Measurements from ENCODE around the gene CCDC167. TPM values are rescaled to one million over a fixed set of nuclear protein-coding genes. Genes with fewer than 3 reads are reported as not detected.

The CCDC167 gene
- total and polyA plus RNA-seq, 10 of the 15 experiments (the other 5 are each of a cell fraction or from before 2014, with no cell fraction given), result 74.9 to 380 (median 137) TPM

DNA sequence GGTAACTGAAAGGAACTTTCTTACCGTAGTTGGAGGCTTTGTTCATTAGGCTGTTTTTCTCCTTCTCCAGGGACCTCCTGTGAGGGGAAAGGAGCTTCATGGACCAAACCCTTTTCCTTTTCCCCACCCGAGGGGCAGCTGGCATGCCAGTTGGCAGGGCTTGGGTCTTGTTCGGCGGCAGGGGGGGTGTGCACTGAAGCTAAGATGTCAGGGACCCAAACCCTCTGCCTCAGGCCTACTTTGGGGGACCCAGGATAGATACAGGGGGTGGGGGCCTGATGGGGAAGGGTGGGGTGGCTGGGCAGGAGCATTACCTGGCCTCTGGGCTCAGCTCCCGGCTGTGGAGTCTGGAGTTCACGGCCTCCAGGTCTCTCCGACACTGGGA lies 14.9 kb downstream of the CCDC167 start:
- no peak for DNase-seq (ENCODE audit: low read depth, low spot score)
- H3K9ac ChIP-seq (ENCODE audit: control insufficient read depth, insufficient read depth, low read length), result no peak overlapping the region
- no peak overlapping the region for H2AFZ ChIP-seq (ENCODE audit: control insufficient read depth, low read depth, low read length)
- in situ Hi-C loops (cut with MboI) (loop anchor here (5.0 kb wide), 1 partner anchor 208 kb away; no protein-coding TSS in a partner anchor), intact Hi-C loops (cut with micrococcal nuclease; ENCODE audit: unreplicated experiment) (loop anchor here (1.0 to 5.0 kb wide), 4 partner anchors 53 to 208 kb away; no protein-coding TSS in a partner anchor)
- H3K4me3 ChIP-seq, result no peak overlapping the region
- peaks cover 14% of the 10 kb centered on the region for H3K4me1 ChIP-seq (ENCODE audit: control insufficient read depth, insufficient read depth, low read length)
- ChIA-PET POLR2A (interaction anchor here (0.7 to 1.3 kb wide), 3 partner anchors 10 to 78 kb away, joined by 3 read pairs; no protein-coding TSS in a partner anchor), CTCF (interaction anchor here (0.6 to 2.6 kb wide), 16 partner anchors 10 to 207 kb away, joined by 3 to 33 read pairs (median 4); no protein-coding TSS in a partner anchor), RAD21 (ENCODE audit: unreplicated experiment) (interaction anchor here (0.7 to 2.1 kb wide), 5 partner anchors 54 to 82 kb away, joined by 3 to 20 read pairs (median 4); no protein-coding TSS in a partner anchor), SMC1A (ENCODE audit: uncharacterized antibody, unreplicated experiment) (interaction anchor here (0.7 to 1.7 kb wide), 6 partner anchors 32 to 208 kb away, joined by 3 to 15 read pairs (median 6); no protein-coding TSS in a partner anchor)
- no TSS peak for BruUV-seq (replicated peaks)
- H3K27ac ChIP-seq (ENCODE audit: control insufficient read depth, insufficient read depth), result no peak overlapping the region
- 82% methylated on average over 7 of the region's 7 CpGs for WGBS (ENCODE audit: insufficient coverage, insufficient replicate concordance, low lambda C conversion rate, missing lambda C conversion rate)
- H3K4me2 ChIP-seq (ENCODE audit: control insufficient read depth, insufficient read depth), result no peak overlapping the region
- no peaks in the 10 kb centered on the region for H3K9me3 ChIP-seq (replicated peaks; ENCODE audit: control insufficient read depth, insufficient read depth, low read length)
- H3K27me3 ChIP-seq (replicated peaks in 1 of 2; ENCODE audit: control insufficient read depth in 2 of 2, insufficient read depth in 2 of 2, low read length in 1 of 2), result no peaks in the 10 kb centered on the region
- FAIRE-seq, result no peak
- no peaks in the 10 kb centered on the region; the same call in none of the 2 replicates for H3K79me2 ChIP-seq (ENCODE audit: control insufficient read depth, insufficient read depth, low read length)
- no peak for ATAC-seq
- H4K20me1 ChIP-seq (ENCODE audit: control insufficient read depth, insufficient read depth), result no peaks in the 10 kb centered on the region
- peaks cover 22 to 38% of the 10 kb centered on the region in 2 experiments for H3K36me3 ChIP-seq (ENCODE audit: control insufficient read depth in 2 of 2, insufficient read depth in 2 of 2, low read length in 1 of 2)
- no peak for TF ChIP-seq MEF2B (IDR thresholded peaks at IDR 0.05; ENCODE audit: partially characterized antibody, poor library complexity, severe bottlenecking)
- TF ChIP-seq CREM (IDR thresholded peaks at IDR 0.05; ENCODE audit: low read depth), result no peak
- no peak for TF ChIP-seq TARDBP (IDR thresholded peaks at IDR 0.05; ENCODE audit: borderline replicate concordance)
- TF ChIP-seq SRF (IDR thresholded peaks at IDR 0.05; ENCODE audit: low read depth in 2 of 2, low read length in 2 of 2), result no peak
